Measurements from ENCODE around the gene SETDB1.

GRCh38 chr1:150972417-150972940 lies 46.3 kb downstream of the SETDB1 start:
- TF ChIP-seq CTCF (IDR thresholded peaks at IDR 0.05) (no peak), POLR2A (IDR thresholded peaks at IDR 0.05) (no peak)

All from adrenal gland (tissue), 5 donors.